Measurements from ENCODE around the gene CTIF. TPM values are rescaled to one million over a fixed set of nuclear protein-coding genes. Genes with fewer than 3 reads are reported as not detected.

CTIF gene
- polyA plus RNA-seq, 1 of the 3 experiments (the other 2 are of a cell fraction) = 47.2 TPM

DNA sequence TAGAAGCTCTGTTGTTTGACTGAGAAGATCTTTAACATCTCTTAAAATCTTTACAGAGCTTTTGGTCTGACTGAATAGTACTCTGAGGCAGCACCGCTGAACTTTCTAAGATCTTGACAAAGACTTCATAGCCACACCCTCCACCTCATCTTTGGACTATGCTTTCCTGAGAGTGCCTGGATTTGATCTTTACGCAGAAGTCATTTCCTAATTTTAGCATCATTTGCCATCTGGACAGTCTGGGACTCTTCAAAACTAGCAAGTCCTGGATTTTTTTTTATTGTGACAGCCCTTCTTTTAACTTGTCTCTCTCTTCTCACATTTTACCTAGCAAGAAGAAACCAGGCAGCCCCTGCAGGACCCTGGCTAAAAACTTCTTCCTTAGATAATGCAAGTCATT lies 188.8 kb downstream of the CTIF start (continued):
- TF ChIP-seq FOXJ3 (CRISPR knock-in tag; IDR thresholded peaks at IDR 0.05) (no peak), GATA2 (CRISPR knock-in tag; IDR thresholded peaks at IDR 0.05) (no peak)
- TF ChIP-seq, protein P1, sequence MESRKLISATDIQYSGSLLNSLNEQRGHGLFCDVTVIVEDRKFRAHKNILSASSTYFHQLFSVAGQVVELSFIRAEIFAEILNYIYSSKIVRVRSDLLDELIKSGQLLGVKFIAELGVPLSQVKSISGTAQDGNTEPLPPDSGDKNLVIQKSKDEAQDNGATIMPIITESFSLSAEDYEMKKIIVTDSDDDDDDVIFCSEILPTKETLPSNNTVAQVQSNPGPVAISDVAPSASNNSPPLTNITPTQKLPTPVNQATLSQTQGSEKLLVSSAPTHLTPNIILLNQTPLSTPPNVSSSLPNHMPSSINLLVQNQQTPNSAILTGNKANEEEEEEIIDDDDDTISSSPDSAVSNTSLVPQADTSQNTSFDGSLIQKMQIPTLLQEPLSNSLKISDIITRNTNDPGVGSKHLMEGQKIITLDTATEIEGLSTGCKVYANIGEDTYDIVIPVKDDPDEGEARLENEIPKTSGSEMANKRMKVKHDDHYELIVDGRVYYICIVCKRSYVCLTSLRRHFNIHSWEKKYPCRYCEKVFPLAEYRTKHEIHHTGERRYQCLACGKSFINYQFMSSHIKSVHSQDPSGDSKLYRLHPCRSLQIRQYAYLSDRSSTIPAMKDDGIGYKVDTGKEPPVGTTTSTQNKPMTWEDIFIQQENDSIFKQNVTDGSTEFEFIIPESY (IDR thresholded peaks at IDR 0.05; ENCODE audit: borderline replicate concordance, low read depth) = no peak

DNA sequence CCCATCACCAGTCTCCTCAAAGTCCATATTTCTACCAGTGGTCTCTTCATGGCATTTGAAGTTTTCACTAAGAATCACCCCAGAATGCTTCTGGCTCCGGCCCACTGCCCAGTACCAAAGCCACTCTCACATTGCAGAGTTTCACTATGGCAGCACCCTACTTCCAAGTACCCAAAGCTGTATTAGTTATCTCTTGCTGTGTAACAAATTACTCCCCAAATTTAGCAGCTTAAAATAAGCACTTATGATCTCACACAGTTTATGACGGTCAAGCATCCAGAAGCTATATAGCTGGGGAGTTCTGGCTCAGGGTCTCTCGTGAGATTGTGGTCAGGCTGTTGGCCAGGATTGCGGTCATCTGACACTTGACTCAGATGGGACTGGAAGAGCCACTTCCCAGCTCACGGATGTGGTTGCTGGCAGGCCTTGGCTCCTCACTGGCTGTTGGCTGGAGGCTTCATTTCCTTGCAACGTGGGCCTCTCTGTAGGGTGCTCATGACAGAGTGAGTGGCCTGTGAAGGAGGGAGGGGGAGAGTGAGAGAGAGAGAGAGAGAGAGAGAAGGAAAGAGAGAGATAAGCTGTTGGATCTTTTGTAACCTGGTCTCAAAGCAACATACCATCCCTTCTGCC lies 189.5 kb downstream of the CTIF start:
- H3K27ac ChIP-seq (ENCODE audit: low read depth in 2 of 2, low read length in 1 of 2) = peak overlapping the region; percentile 17 to 61; a peak in 2 of 4 replicates
- POLR2A ChIA-PET = no interaction called here
- peaks cover 2 to 21% of the 10 kb centered on the region in 2 experiments for H3K36me3 ChIP-seq (replicated peaks in 1 of 2; ENCODE audit: control insufficient read depth in 1 of 2, insufficient read depth in 2 of 2, low read length in 1 of 2)
- no peaks in the 10 kb centered on the region for H3K27me3 ChIP-seq (ENCODE audit: insufficient read depth)
- no peak overlapping the region for H3K4me2 ChIP-seq
- H4K20me1 ChIP-seq (ENCODE audit: insufficient read depth) = 0 out of 2 replicates have a peak, but pooled peaks cover 5% of the 10 kb centered on the region
- H3F3A ChIP-seq (replicated peaks; ENCODE audit: insufficient read depth) = peaks cover 12% of the 10 kb centered on the region
- TF ChIP-seq, protein P2, sequence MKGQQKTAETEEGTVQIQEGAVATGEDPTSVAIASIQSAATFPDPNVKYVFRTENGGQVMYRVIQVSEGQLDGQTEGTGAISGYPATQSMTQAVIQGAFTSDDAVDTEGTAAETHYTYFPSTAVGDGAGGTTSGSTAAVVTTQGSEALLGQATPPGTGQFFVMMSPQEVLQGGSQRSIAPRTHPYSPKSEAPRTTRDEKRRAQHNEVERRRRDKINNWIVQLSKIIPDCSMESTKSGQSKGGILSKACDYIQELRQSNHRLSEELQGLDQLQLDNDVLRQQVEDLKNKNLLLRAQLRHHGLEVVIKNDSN (IDR thresholded peaks at IDR 0.05; ENCODE audit: borderline replicate concordance, low read depth) = no peak
- TF ChIP-seq TCF12 (IDR thresholded peaks at IDR 0.05) (peak; percentile 83), RXRA (IDR thresholded peaks at IDR 0.05; ENCODE audit: borderline replicate concordance, low read depth) (0 out of 2 replicates have a peak, but pooled peaks have one; percentile 10), EP300 (IDR thresholded peaks at IDR 0.05; ENCODE audit: borderline replicate concordance in 1 of 2, low read depth in 1 of 2, low read length in 1 of 2) (peak in 1 of 2 experiments; percentile 80; a peak in 2 of 4 replicates), NFIC (IDR thresholded peaks at IDR 0.05; ENCODE audit: borderline replicate concordance) (peak; percentile 95), TEAD4 (IDR thresholded peaks at IDR 0.05; ENCODE audit: borderline replicate concordance, insufficient read depth) (peak; percentile 53; the same call in 1 of the 2 replicates), GATA2 (CRISPR knock-in tag; IDR thresholded peaks at IDR 0.05) (no peak), JUND (IDR thresholded peaks at IDR 0.05) (peak; percentile 47; the same call in 1 of the 2 replicates)
- TF ChIP-seq, protein P3, sequence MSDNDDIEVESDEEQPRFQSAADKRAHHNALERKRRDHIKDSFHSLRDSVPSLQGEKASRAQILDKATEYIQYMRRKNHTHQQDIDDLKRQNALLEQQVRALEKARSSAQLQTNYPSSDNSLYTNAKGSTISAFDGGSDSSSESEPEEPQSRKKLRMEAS (IDR thresholded peaks at IDR 0.05; ENCODE audit: low read depth) = peak; percentile 75
- TF ChIP-seq, protein P4, sequence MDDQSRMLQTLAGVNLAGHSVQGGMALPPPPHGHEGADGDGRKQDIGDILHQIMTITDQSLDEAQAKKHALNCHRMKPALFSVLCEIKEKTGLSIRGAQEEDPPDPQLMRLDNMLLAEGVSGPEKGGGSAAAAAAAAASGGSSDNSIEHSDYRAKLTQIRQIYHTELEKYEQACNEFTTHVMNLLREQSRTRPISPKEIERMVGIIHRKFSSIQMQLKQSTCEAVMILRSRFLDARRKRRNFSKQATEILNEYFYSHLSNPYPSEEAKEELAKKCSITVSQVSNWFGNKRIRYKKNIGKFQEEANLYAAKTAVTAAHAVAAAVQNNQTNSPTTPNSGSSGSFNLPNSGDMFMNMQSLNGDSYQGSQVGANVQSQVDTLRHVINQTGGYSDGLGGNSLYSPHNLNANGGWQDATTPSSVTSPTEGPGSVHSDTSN (IDR thresholded peaks at IDR 0.05) = peak; percentile 39
- TF ChIP-seq, protein P1 (IDR thresholded peaks at IDR 0.05; ENCODE audit: borderline replicate concordance, low read depth) = peak; percentile 67; the same call in 1 of the 2 replicates
- TF ChIP-seq, protein P5, sequence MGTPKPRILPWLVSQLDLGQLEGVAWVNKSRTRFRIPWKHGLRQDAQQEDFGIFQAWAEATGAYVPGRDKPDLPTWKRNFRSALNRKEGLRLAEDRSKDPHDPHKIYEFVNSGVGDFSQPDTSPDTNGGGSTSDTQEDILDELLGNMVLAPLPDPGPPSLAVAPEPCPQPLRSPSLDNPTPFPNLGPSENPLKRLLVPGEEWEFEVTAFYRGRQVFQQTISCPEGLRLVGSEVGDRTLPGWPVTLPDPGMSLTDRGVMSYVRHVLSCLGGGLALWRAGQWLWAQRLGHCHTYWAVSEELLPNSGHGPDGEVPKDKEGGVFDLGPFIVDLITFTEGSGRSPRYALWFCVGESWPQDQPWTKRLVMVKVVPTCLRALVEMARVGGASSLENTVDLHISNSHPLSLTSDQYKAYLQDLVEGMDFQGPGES (IDR thresholded peaks at IDR 0.05; ENCODE audit: low read depth, low read length) = no peak
- 0 out of 2 replicates have a peak, but pooled peaks cover 5% of the 10 kb centered on the region for H3K9me3 ChIP-seq
- no peak overlapping the region for H3K9ac ChIP-seq
- peaks cover 37% of the 10 kb centered on the region for H3K79me2 ChIP-seq (ENCODE audit: insufficient read depth)
- no peak for DNase-seq
- 51% methylated on average over 6 of the region's 6 CpGs for WGBS (ENCODE audit: low lambda C conversion rate)
- H2AFZ ChIP-seq (ENCODE audit: low read depth) = no peak overlapping the region
- CTCF ChIA-PET = interaction anchor here (1.1 kb wide), 1 partner anchor 17 kb away, joined by 3 read pairs; no protein-coding TSS in a partner anchor
- H3K4me1 ChIP-seq (ENCODE audit: control insufficient read depth in 1 of 2, insufficient read depth in 2 of 2, low read depth in 1 of 2, low read length in 1 of 2) = peaks cover 9 to 23% of the 10 kb centered on the region in 2 experiments; a peak in 2 of 4 replicates
- no peak overlapping the region for H3K4me3 ChIP-seq (ENCODE audit: low read depth in 2 of 2, low read length in 1 of 2)
- H3K9me2 ChIP-seq = no peaks in the 10 kb centered on the region

All from SK-N-SH (cell line).